Measurements from ENCODE around the gene HCAR2.
"Not testable (repeated sequence)": the region's sequence is repeated elsewhere in the genome, so short reads cannot be mapped to it uniquely, and the experiment has no call there.

The HCAR2 gene

GRCh38 chr12:122665349-122665748 is 37.8 kb downstream of the HCAR2 start:
- no peak for DNase-seq (ENCODE audit: low read depth)

- no peak for DNase-seq (ENCODE audit: low read depth)
Measured at GRCh38 chr12:122661938-122662337, 41.2 kb downstream of the HCAR2 start.

GRCh38 chr12:122661246-122661645 is 41.9 kb downstream of the HCAR2 start:
- no peak for DNase-seq (ENCODE audit: low read depth)

GRCh38 chr12:122659579-122659978 is 43.6 kb downstream of the HCAR2 start:
- DNase-seq (ENCODE audit: low read depth), result no peak

- DNase-seq (ENCODE audit: low read depth), result no peak
Measured at GRCh38 chr12:122656298-122656697, 46.9 kb downstream of the HCAR2 start.

GRCh38 chr12:122653291-122653690 is 49.9 kb downstream of the HCAR2 start:
- not testable (repeated sequence) for DNase-seq (ENCODE audit: low read depth)

- no peak for DNase-seq (ENCODE audit: low read depth)
Measured at GRCh38 chr12:122651520-122652224, 51.5 kb downstream of the HCAR2 start.
